ENCODE results near the gene RAB11FIP4. TPM values are rescaled to one million over a fixed set of nuclear protein-coding genes. Genes with fewer than 3 reads are reported as not detected.

The RAB11FIP4 gene
- total and polyA plus RNA-seq, 2 of the 13 experiments (the other 11 are each of a cell fraction or from before 2014, with no cell fraction given), result 28.0 to 89.3 TPM

- TF ChIP-seq CTCF (CRISPR knock-in tag; IDR thresholded peaks at IDR 0.05) (no peak), PHF5A (CRISPR knock-in tag; IDR thresholded peaks at IDR 0.05; ENCODE audit: low read depth, unreplicated experiment) (no peak), MNT (IDR thresholded peaks at IDR 0.05) (no peak), ZSCAN31 (CRISPR knock-in tag; IDR thresholded peaks at IDR 0.05; ENCODE audit: low read depth) (no peak), RARA (CRISPR knock-in tag; IDR thresholded peaks at IDR 0.05) (peak; percentile 51), ZNF841 (CRISPR knock-in tag; IDR thresholded peaks at IDR 0.05; ENCODE audit: borderline replicate concordance) (no peak), KDM2A (CRISPR knock-in tag; IDR thresholded peaks at IDR 0.05; ENCODE audit: borderline replicate concordance, low read depth) (peak; percentile 69; the same call in 1 of the 2 replicates), ZNF746 (CRISPR knock-in tag; IDR thresholded peaks at IDR 0.05) (0 out of 2 replicates have a peak, but pooled peaks have one; percentile 24), CBX5 (CRISPR knock-in tag; IDR thresholded peaks at IDR 0.05; ENCODE audit: borderline replicate concordance) (no peak), ZNF790 (CRISPR knock-in tag; IDR thresholded peaks at IDR 0.05; ENCODE audit: borderline replicate concordance) (no peak), FOXM1 (CRISPR knock-in tag; IDR thresholded peaks at IDR 0.05) (no peak), CERS6 (CRISPR knock-in tag; IDR thresholded peaks at IDR 0.05) (no peak)
- TF ChIP-seq, protein P1, sequence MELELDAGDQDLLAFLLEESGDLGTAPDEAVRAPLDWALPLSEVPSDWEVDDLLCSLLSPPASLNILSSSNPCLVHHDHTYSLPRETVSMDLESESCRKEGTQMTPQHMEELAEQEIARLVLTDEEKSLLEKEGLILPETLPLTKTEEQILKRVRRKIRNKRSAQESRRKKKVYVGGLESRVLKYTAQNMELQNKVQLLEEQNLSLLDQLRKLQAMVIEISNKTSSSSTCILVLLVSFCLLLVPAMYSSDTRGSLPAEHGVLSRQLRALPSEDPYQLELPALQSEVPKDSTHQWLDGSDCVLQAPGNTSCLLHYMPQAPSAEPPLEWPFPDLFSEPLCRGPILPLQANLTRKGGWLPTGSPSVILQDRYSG (CRISPR knock-in tag; IDR thresholded peaks at IDR 0.05), result peak; percentile 72; the same call in 1 of the 2 replicates
- TF ChIP-seq, protein P2, sequence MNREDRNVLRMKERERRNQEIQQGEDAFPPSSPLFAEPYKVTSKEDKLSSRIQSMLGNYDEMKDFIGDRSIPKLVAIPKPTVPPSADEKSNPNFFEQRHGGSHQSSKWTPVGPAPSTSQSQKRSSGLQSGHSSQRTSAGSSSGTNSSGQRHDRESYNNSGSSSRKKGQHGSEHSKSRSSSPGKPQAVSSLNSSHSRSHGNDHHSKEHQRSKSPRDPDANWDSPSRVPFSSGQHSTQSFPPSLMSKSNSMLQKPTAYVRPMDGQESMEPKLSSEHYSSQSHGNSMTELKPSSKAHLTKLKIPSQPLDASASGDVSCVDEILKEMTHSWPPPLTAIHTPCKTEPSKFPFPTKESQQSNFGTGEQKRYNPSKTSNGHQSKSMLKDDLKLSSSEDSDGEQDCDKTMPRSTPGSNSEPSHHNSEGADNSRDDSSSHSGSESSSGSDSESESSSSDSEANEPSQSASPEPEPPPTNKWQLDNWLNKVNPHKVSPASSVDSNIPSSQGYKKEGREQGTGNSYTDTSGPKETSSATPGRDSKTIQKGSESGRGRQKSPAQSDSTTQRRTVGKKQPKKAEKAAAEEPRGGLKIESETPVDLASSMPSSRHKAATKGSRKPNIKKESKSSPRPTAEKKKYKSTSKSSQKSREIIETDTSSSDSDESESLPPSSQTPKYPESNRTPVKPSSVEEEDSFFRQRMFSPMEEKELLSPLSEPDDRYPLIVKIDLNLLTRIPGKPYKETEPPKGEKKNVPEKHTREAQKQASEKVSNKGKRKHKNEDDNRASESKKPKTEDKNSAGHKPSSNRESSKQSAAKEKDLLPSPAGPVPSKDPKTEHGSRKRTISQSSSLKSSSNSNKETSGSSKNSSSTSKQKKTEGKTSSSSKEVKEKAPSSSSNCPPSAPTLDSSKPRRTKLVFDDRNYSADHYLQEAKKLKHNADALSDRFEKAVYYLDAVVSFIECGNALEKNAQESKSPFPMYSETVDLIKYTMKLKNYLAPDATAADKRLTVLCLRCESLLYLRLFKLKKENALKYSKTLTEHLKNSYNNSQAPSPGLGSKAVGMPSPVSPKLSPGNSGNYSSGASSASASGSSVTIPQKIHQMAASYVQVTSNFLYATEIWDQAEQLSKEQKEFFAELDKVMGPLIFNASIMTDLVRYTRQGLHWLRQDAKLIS (CRISPR knock-in tag; IDR thresholded peaks at IDR 0.05), result no peak
- TF ChIP-seq, protein P3, sequence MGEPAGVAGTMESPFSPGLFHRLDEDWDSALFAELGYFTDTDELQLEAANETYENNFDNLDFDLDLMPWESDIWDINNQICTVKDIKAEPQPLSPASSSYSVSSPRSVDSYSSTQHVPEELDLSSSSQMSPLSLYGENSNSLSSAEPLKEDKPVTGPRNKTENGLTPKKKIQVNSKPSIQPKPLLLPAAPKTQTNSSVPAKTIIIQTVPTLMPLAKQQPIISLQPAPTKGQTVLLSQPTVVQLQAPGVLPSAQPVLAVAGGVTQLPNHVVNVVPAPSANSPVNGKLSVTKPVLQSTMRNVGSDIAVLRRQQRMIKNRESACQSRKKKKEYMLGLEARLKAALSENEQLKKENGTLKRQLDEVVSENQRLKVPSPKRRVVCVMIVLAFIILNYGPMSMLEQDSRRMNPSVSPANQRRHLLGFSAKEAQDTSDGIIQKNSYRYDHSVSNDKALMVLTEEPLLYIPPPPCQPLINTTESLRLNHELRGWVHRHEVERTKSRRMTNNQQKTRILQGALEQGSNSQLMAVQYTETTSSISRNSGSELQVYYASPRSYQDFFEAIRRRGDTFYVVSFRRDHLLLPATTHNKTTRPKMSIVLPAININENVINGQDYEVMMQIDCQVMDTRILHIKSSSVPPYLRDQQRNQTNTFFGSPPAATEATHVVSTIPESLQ (CRISPR knock-in tag; conservative IDR thresholded peaks at IDR 0.05), result peak; percentile 93; the same call in 1 of the 2 replicates
- TF ChIP-seq, protein P4, sequence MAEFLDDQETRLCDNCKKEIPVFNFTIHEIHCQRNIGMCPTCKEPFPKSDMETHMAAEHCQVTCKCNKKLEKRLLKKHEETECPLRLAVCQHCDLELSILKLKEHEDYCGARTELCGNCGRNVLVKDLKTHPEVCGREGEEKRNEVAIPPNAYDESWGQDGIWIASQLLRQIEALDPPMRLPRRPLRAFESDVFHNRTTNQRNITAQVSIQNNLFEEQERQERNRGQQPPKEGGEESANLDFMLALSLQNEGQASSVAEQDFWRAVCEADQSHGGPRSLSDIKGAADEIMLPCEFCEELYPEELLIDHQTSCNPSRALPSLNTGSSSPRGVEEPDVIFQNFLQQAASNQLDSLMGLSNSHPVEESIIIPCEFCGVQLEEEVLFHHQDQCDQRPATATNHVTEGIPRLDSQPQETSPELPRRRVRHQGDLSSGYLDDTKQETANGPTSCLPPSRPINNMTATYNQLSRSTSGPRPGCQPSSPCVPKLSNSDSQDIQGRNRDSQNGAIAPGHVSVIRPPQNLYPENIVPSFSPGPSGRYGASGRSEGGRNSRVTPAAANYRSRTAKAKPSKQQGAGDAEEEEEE (CRISPR knock-in tag; IDR thresholded peaks at IDR 0.05; ENCODE audit: borderline replicate concordance), result no peak
Measured at GRCh38 chr17:31394544-31394943, 3.1 kb downstream of the RAB11FIP4 start (continued).

All from HepG2 (cell line).